SU-DHL-6 (cell line): ENCODE data around the gene SMARCAL1.

ENCODE experiments used
- H2AFZ ChIP-seq: fragments of 200-600 bp; sonication (generic); 2 replicates; pipeline ENCODE4 v1.6.1; 2014; ENCODE audit warnings: low read depth, mild to moderate bottlenecking, moderate library complexity, mixed read lengths, antibody characterized with exemption, low read length; ENCODE audit not compliant: severe bottlenecking
- H3F3A ChIP-seq: fragments of 200-600 bp; shearing (Covaris generic); 2 replicates; pipeline ENCODE4 v1.6.0; 2016; ENCODE audit warnings: antibody characterized with exemption, mild to moderate bottlenecking; ENCODE audit not compliant: insufficient read depth
- H3K27ac ChIP-seq: fragments of 200-600 bp; sonication (generic); 2 replicates; pipeline ENCODE4 v1.5.1; 2016; ENCODE audit warnings: low read depth, mild to moderate bottlenecking, low read length, moderate library complexity, mixed read lengths
- H3K27me3 ChIP-seq: fragments of 200-600 bp; sonication (generic), shearing (Covaris generic); 2 replicates; pipeline ENCODE4 v1.6.0; 2014; ENCODE audit warnings: mild to moderate bottlenecking, low read length
- H3K36me3 ChIP-seq: fragments of 200-600 bp; sonication (generic); 2 replicates; pipeline ENCODE4 v1.6.1; 2014; ENCODE audit warnings: mild to moderate bottlenecking, low read length, mixed read lengths
- H3K4me2 ChIP-seq: fragments of 300-600, 200-600 bp; shearing (Covaris generic), sonication (generic); 2 replicates; pipeline ENCODE4 v1.6.0; 2014; ENCODE audit warnings: low read length, low read depth, mild to moderate bottlenecking; ENCODE audit not compliant: poor library complexity, severe bottlenecking
- H3K4me3 ChIP-seq: fragments of 200-600 bp; sonication (generic); 2 replicates; pipeline ENCODE4 v1.5.1; 2014; ENCODE audit warnings: antibody characterized with exemption, low read length, mild to moderate bottlenecking, mixed read lengths; ENCODE audit not compliant: insufficient read depth, poor library complexity, severe bottlenecking
- H3K79me2 ChIP-seq: fragments of 200-600 bp; sonication (generic); 2 replicates; pipeline ENCODE4 v1.6.1; 2014; ENCODE audit warnings: mild to moderate bottlenecking, low read length, moderate library complexity; ENCODE audit not compliant: insufficient read depth
- H3K9ac ChIP-seq: fragments of 200-600 bp; sonication (generic); 2 replicates; pipeline ENCODE4 v1.7.0; 2014; ENCODE audit warnings: mild to moderate bottlenecking, low read length
- H3K9me2 ChIP-seq: fragments of 200-600 bp; sonication (generic); replicated peaks from 2 replicates; pipeline ENCODE4 v1.6.1; 2014; ENCODE audit warnings: low read length; ENCODE audit not compliant: insufficient read depth
- H3K9me3 ChIP-seq: fragments of 200-600 bp; sonication (generic); 2 replicates; pipeline ENCODE4 v1.6.1; 2014; ENCODE audit warnings: low read length, mixed read lengths; ENCODE audit not compliant: insufficient read depth
- H4K20me1 ChIP-seq: fragments of 200-600 bp; sonication (generic); 2 replicates; pipeline ENCODE4 v1.6.1; 2014; ENCODE audit warnings: low read depth, mild to moderate bottlenecking, antibody characterized with exemption, low read length, moderate library complexity, mixed read lengths
- CTCF ChIP-seq: fragments of 200-600 bp; sonication (generic); IDR thresholded peaks from one replicate; pipeline ENCODE4 v1.5.1; 2017; ENCODE audit warnings: antibody characterized with exemption, mild to moderate bottlenecking, low read length, moderate library complexity; ENCODE audit not compliant: insufficient read depth, poor library complexity, severe bottlenecking
- EZH2phosphoT487 ChIP-seq: fragments of 200-600 bp; sonication (generic), shearing (Covaris generic); conservative IDR thresholded peaks from 2 replicates; pipeline ENCODE4 v1.6.1; 2018; ENCODE audit warnings: mild to moderate bottlenecking, antibody characterized with exemption, low read length, moderate library complexity, mixed read lengths

SMARCAL1 gene

GRCh38 chr2:216463148-216463547 lies 50.9 kb downstream of the SMARCAL1 start:
- Histone ChIP-seq H3K4me2 (no peak overlapping the region), H3K36me3 (no peaks in the 10 kb centered on the region), H3K27me3 (no peaks in the 10 kb centered on the region), H3K9me3 (no peaks in the 10 kb centered on the region), H2AFZ (no peak overlapping the region), H4K20me1 (no peaks in the 10 kb centered on the region), H3K9ac (no peak overlapping the region), H3F3A (no peaks in the 10 kb centered on the region), H3K79me2 (no peaks in the 10 kb centered on the region), H3K4me3 (no peak overlapping the region), H3K9me2 (no peaks in the 10 kb centered on the region), H3K27ac (no peak overlapping the region)
- no peak for TF ChIP-seq EZH2phosphoT487
- TF ChIP-seq CTCF: no peak

- no peaks in the 10 kb centered on the region for H3K9me2 ChIP-seq
- H3K27ac ChIP-seq: no peak overlapping the region
These were observed 51.9 kb downstream of the SMARCAL1 start for GRCh38 chr2:216464104-216464720.

GRCh38 chr2:216465579-216466195 lies 53.4 kb downstream of the SMARCAL1 start:
- H3K9ac ChIP-seq: no peak overlapping the region
- TF ChIP-seq EZH2phosphoT487 (no peak), CTCF (no peak)
- no peaks in the 10 kb centered on the region for H3K9me2 ChIP-seq
- no peak overlapping the region for H2AFZ ChIP-seq
- no peak overlapping the region for H3K27ac ChIP-seq
- H3F3A ChIP-seq: no peaks in the 10 kb centered on the region
- H3K4me3 ChIP-seq: no peak overlapping the region
- no peaks in the 10 kb centered on the region for H3K79me2 ChIP-seq
- H4K20me1 ChIP-seq: no peaks in the 10 kb centered on the region
- no peaks in the 10 kb centered on the region for H3K27me3 ChIP-seq
- H3K4me2 ChIP-seq: no peak overlapping the region
- no peaks in the 10 kb centered on the region for H3K9me3 ChIP-seq
- peaks cover 4% of the 10 kb centered on the region; the same call in 1 of the 2 replicates for H3K36me3 ChIP-seq

More at GRCh38 chr2:216464104-216464720, 51.9 kb downstream of the SMARCAL1 start:
- H3K4me2 ChIP-seq: no peak overlapping the region
- no peaks in the 10 kb centered on the region for H3K79me2 ChIP-seq
- H3K4me3 ChIP-seq: no peak overlapping the region
- no peaks in the 10 kb centered on the region for H4K20me1 ChIP-seq
- H3K9me3 ChIP-seq: no peaks in the 10 kb centered on the region
- TF ChIP-seq EZH2phosphoT487 (no peak), CTCF (no peak)
- no peak overlapping the region for H3K9ac ChIP-seq
- H2AFZ ChIP-seq: no peak overlapping the region
- no peaks in the 10 kb centered on the region for H3K27me3 ChIP-seq
- no peaks in the 10 kb centered on the region for H3F3A ChIP-seq
- no peaks in the 10 kb centered on the region for H3K36me3 ChIP-seq
